Prostate gland (tissue), 2 donors: ENCODE data around the gene CPM.

Experiments used
- CTCF ChIP-seq, 4 experiments: fragments of 200-600 bp in 2 of 4; fragments of 450-650 bp in 2 of 4; sonication (generic) in 2 of 4; IDR thresholded peaks; 1 replicate in 3 of 4; 2 replicates in 1 of 4; pipeline ENCODE4 v1.5.1; 2016 to 2019; ENCODE audit warnings: antibody characterized with exemption in 4 of 4, mild to moderate bottlenecking in 2 of 4, moderate library complexity in 2 of 4
- POLR2A ChIP-seq: fragments of 450-650 bp; IDR thresholded peaks from one replicate; pipeline ENCODE4 v1.6.1; 2016; ENCODE audit warnings: antibody characterized with exemption, mild to moderate bottlenecking
- POLR2AphosphoS5 ChIP-seq: sonication (generic); formaldehyde crosslinking; IDR thresholded peaks from one replicate; pipeline ENCODE4 v1.6.1; 2017; ENCODE audit warnings: antibody characterized with exemption

- TF ChIP-seq POLR2A (no peak), CTCF (IDR thresholded peaks at IDR 0.05) (no peak), POLR2AphosphoS5 (no peak)
These were observed 87.9 kb downstream of the CPM start for GRCh38 chr12:68844788-68845695.
